GM19023 (cell line): ENCODE data around the gene PHF10.
A peak's percentile ranks its signal among the peaks of the same experiment; 100 is the strongest.

Experiments used
- ATAC-seq: cut with Tn5 transposase; IDR thresholded peaks from one replicate; pipeline ENCODE4 v1.9.1; 2021; ENCODE audit warnings: mild to moderate bottlenecking, moderate library complexity; ENCODE audit not compliant: unreplicated experiment

Gene PHF10

DNA sequence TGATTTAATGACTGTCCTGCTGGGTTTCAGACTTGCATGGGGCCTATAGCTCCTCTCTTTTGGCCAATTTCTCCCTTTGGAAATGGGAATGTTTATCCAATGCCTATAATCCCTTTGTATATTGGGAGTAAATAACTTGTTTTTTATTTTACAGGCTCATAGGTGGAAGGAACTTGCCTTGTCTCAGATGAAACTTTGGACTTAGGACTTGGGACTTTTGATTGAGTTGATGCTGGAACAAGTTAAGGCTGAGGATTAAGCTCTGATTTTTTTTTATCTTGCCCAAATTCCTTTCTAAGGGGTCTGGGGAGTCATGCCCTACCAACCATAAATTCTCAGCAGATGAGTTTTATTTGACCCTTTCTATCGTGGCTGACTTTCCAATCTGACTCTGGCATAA, 46.0 kb downstream of the PHF10 start:
- no peak for ATAC-seq

DNA sequence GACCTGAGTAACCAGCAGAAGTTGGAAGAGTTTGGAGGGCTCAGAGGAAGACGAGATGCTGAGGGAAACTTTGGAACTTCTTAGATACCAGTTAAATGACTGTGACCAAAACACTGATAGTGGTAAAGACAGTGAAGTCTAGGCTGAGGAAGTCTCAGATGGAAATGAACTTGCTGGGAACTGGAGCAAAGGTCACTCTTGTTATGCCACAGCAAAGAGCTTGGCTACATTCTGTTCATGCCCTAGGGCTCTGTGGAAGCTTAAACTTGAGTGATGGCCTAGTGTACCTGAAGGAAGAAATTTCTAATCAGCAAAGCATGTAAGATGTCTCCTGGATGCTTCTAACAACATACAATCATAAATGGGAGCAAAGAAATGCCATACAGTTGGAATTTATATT, 47.2 kb downstream of the PHF10 start:
- no peak for ATAC-seq

DNA sequence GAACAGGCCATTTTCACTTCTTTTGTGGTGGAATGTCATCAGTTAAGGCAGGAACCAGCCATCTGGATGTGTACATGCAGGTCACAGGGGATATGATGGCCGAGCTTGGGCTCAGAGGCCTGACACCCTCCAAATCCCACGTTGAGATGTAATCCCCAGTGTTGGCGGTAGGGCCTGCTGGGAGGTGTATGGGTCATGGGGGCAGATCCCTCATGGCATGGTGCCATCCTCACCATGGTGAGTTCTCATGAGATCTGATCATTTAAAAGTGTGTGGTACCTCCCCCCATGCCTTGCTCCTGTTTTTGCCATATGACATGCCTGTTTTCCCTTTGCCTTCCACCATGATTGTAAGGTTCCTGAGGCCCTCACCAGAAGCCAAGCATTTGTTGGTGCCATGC, 49.3 kb downstream of the PHF10 start:
- ATAC-seq, result no peak

DNA sequence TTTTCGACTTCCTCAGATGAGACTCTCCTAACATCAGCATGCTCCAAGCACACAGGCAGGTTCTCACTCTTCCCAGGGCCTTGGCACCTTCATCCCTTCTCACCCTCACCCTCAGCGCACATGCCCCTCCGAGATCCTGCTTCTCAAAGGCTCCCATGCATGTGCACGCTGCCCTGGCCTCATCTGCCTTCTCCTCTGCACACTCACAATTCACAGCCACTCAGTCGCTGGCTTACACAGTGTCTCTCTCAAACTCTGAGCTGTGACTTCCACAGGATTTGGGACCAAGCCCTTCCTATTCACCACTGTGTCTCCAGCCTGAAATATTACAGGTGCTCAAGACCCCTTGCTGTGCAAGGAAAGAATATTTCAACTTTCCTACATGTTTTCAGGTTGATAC, 52.7 kb downstream of the PHF10 start:
- no peak for ATAC-seq

DNA sequence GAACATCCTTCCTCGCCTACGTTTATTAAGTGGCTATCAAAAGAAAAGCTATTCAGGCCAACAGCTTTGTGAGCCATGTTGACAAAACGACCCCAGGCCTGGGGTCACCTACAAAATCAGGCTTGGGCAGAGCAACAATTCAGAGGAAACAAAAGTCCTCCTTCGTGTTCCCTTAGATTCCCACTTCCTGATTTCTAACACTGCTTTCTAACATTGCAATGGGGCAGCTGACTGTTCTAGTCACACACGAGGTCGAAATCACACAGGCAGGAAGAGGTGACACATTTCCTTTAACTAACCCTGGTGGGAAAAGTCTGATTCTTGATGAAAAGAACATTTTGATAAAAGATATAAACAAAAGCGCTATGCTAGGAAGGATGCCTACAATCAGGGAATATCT, 54.4 kb downstream of the PHF10 start:
- no peak for ATAC-seq

DNA sequence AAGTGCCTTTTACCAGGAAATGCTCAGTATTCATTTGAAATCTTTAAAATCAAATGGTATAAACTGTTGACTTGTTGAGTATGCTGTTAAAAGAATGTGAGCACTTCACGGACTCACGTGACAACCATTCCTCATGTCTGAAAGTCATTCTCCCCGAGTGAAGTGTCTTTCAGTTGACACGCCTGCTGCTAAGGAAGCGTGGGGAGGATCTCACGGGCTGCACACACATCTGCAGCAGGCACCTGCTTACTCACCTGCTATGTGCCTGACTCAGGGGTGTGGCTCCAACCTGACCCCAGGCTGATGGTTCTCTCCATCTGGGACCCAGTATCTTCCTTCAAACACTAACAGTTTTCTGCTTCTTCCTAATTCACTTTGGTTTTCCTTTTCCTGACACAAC, 55.2 kb downstream of the PHF10 start:
- ATAC-seq, result no peak

DNA sequence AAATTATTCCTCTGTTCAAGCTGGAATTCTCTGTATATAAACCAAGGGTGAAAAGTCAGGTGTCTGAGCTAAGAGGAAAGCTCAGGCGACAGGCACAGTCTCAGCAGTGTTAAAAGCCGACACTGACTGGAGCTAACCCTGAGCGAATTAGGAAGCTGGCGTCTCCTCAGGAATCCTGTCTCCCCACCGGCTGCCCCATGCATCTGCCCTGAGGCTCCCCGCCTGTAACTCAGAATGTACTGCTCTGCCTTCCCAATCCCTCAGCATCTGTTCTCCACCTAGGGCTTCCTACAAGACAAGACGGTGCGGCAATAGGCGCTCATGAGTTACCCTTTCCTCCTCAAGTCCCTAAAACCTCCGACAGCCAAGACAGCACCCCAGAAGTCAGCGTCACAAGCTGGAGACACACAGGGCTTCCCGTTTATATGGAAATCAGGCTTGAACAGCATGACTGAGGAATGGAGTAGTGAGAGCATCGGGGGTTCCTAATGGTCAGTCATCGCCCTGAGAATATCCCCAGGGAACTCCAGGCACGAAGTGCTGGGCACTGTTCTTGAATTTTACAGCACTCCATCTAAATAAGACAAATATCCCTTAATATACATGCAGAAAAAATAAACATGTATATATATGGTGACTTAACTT, 56.0 kb downstream of the PHF10 start:
- no peak for ATAC-seq

DNA sequence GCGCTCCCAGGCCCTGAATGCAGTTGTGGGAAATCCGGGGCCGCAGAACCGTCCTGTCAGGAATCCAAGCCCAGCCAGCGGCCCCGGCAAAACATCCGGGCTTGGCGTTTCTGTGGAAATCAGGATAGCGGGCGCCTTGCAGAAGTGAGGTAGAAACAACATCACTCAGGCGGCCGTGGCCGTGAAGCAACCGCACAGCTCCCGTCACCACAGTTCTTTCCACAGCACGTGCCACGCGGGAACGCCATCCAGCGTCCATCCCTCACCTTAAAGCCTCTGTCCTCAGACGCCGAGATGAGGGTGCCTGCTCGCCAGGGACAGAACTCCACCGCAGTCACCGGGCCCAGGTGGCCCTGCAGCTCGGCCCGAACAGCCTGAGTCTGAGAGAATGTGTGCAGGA, 56.6 kb downstream of the PHF10 start:
- ATAC-seq, result no peak

DNA sequence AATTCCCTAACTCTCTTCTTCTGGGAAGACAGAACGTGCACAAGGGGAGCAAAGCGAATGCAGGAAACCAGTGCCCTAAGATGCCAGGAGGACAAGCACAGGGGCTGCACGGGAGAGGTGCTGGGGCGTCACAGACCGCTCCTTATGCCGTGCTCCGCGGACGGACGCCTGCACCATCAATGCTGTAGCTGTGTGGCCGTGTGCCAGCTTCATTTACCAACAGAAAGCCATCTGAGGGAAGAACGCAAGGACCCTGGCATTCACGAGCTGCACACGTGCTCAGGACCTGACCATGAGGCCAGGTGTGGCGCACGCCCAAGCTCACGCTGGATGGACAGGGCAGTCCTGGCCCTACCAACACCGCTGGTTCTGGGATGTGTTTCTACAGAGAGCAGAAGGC, 57.9 kb downstream of the PHF10 start:
- no peak for ATAC-seq

DNA sequence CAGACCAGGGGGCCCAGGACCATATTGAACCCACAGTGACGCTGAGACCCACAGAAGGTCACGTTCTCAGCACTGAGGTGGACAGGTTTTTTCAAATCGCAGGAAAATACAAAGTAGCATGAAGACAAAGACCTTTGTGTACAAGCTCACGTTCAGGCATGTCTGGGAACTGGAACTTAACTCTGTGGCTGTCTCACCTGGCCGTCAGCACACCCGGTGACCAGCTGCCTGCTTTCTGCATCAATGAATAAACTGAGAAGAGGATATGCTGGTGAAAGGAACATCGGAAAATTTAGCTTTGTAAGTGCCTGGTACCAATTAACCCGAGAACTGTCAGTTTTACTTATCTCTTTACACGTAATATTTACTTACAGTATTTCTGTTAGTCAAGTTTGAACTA, 59.0 kb downstream of the PHF10 start:
- ATAC-seq, result no peak

DNA sequence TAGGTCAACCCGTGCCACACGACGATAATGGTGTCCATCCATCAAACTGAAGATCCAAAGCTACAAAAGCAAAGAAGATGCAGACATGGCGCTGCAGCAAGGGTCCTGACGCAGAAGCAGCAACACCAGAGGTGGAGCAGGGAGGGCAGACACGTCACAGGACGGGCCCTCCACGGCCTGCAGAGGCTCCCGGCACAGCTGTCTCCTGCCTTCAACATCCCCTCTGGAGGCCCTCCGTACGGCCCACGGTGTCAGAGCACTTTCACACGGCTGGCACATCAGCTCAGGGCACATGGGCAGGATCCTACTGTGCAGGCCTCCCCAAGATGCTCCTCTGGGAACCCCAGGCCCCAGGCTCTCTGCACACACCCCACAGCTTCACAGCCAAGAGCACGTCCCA, 60.1 kb downstream of the PHF10 start:
- no peak for ATAC-seq

DNA sequence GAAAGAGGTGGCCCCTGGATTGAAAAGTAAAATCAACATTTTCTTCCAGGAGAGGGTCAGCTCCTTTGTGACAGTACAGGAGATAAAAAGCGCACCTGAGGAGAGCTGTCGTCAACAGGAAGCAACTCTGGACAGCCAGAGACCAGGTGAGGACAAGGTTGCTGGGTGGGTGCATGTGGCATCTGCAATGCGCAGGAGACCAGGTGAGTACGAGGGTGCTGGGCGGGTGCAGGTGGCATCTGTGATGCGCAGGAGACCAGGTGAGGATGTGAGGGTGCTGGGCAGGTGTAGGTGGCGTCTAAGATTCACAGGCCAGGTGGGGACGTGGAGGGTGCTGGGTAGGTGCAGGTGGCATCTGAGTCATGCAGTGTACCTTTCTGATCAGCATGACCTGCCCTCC, 60.8 kb downstream of the PHF10 start:
- no peak for ATAC-seq

DNA sequence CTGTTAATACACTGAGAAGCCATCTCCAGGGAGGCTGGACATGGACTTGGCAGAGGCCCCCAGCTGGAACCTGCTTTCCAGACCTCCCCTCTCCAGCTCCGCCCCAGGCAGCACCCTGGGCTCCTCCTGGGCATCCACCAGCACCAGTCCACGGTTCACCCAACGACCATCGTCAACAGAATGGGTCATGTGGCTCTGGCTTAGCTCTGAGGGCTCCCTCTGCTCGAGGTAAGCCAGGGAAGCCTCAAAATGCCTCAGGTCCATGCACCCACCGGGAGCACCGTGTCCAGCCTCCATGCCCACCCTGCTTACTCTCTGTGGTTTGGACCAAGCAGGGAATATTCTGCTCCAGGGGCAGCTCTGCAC, 62.9 kb downstream of the PHF10 start:
- no peak for ATAC-seq

DNA sequence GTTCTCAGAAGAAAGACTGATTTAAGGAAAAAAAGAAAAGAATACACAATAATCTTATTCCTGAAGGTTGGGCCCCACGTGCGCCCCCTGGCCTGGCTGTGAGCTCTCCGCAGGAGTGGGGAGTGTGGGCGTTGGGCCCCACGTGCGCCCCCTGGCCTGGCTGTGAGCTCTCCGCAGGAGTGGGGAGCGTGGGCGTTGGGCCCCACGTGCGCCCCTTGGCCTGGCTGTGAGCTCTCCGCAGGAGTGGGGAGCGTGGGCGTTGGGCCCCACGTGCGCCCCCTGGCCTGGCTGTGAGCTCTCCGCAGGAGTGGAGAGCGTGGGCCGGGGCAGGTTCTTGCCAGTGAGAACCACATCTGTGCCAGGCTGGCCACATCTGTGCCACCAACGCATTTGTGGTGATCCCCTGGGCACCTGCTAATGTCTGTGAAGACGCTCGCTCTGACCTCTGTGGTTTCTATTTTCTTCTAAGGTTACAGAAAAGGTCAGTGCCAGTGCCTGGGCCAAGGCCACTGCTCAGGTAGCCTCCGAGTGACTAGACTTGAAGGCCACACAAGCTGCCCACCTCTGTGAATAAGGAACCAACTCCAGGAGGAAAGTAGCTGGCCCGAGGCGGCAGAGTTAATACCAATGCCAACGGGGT, 63.4 kb downstream of the PHF10 start:
- ATAC-seq, result no peak

DNA sequence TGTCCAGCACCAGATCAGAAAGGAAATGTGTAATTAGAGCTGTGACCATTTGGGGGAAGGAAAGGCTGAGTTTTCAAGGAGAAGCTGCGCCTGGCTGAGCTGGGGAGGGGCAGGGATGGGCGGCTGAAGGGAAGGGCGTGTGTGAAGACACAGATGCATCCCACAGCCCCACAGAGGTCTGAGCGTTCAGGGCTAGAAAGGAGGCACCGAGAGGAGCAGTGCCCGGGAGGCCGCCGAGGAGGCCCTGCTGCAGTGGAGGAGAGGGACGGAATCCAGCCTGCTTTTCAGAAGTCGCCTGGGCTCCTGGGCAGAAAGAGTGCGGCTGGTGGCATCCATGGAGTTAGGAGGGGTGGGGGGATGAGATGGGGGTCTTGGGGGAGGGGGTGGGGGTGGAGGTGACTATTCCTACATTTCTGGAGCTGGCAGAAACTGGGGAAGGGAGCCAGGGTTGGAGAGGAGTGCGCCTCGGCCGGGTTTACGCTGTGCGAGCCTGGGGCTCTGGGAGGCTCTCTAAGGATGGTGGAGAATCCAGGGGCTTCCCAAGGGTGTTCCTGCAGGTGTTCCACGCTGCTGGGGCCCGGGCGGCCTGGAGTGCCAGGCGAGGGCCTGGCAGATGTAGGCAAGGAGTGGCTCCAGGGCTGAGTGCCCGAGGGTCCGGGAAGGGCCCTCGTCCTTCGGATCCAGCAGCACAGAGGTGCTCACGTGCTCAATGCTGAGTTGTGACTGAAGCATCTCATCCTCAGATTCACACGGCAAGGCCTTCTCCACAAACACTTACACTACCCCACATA, 64.3 kb downstream of the PHF10 start:
- no peak for ATAC-seq

DNA sequence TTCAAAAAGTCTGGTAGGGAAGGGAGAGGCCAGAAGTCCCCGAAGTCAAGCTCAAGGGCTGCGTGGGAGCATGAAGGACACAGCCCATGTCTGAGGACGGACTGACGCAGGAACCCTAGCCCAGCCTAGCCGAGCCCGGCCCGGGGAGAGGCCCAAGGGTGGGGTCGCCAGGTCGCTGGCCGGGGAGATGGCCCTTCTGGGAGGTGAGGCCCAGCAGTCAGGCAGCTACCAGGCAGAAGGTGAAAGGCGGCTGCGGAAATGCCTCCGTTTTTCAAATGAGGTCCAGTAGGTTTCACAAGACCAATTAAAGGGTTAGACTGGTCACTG, 67.1 kb downstream of the PHF10 start:
- no peak for ATAC-seq

DNA sequence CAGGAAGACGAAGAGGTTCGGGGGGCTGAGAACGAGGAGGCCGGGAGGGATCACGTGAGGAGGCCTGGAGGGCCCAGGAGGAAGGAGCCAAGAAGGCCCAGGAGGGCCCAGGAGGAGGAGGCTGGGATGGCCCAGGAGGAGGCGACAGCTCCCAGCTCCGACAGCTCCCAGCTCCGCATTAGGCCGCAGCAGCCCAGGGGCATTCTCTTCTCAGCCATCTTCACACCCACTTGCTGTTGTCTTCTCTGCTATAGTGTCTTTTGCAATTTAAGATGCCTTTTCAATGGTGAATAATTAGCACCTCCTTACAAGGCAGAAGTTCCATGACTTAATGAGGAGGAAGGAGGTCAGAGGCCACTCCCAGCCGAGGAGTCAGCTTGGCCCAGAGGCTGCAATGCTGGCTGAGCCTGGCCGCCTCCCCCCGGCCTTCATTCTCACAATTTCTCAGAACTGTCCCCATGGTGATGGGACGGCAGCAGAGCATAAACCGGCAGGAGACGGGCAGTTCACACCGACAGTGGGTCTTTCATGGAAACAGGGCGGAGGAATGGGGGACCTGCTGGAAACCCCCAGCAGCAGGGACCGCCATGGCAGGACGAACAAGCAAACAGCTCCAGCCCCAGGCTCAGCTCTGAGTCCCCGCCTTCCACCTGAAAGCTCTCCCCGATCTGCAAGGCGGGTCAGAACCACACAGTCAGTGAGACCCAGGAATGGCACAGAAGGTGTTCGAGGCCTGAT, 67.6 kb downstream of the PHF10 start:
- no peak for ATAC-seq

DNA sequence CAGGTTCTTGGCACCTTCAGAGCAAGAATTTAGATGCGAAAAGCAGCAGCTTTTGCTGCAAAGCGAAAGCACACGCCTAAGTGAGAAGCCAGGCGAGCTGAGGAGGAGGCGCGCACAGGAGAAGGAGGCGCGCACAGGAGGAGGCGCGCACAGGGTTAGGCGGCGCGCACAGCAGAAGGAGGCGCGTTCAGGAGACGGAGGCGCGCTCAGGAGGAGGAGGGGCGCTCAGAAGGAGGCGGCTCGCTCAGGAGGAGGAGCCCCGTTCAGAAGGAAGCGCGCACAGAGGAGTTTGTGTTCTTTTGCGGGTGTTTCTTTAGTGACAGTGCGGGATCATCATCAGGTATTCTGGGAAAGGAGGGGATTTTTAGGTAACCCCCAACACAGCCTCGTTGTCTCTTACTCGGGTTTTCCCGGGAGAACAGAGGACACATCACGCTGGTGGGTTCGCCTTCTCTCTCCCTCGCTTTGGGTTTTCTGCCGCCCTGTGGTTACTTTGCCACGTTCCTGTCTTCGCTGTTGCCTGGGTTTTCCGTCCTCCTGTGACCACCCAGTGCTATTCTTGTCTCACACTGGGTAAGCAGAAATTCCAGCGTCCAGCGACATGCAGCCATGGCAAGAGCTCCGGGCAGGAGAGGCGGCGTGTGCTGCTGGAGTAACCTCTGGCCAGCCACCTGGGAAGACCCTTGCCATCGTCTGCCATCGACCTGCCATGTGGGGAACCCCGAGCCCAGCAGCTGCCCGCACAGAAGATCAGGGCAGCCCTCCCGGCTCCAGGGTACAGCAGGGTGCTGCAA, 69.5 kb downstream of the PHF10 start:
- ATAC-seq, result peak; percentile 93
